Endodermal cell (in vitro differentiated cells): Measurements from ENCODE around the gene ARL8B. TPM values are rescaled to one million over a fixed set of nuclear protein-coding genes. Genes with fewer than 3 reads are reported as not detected.
"Not testable (repeated sequence)": the region's sequence is repeated elsewhere in the genome, so short reads cannot be mapped to it uniquely, and the experiment has no call there.

ENCODE experiments used
- DNase-seq: peaks from one replicate; pipeline ENCODE4 v3.0.0-alpha.2; 2017
- H3K27ac ChIP-seq: 2 replicates; pipeline ENCODE4 v1.5.1; 2013; ENCODE audit warnings: mild to moderate bottlenecking, low read depth, low read length, moderate library complexity
- H3K27me3 ChIP-seq: 2 replicates; pipeline ENCODE4 v1.6.1; 2013; ENCODE audit warnings: mild to moderate bottlenecking, low read length, moderate library complexity; ENCODE audit not compliant: insufficient read depth, control insufficient read depth, poor library complexity, severe bottlenecking
- H3K36me3 ChIP-seq: 2 replicates; pipeline ENCODE4 v1.7.0; 2013; ENCODE audit warnings: mild to moderate bottlenecking, low read length, moderate library complexity; ENCODE audit not compliant: control insufficient read depth, insufficient read depth
- H3K4me1 ChIP-seq: one replicate; pipeline ENCODE4 v1.7.0; 2013; ENCODE audit warnings: low read length; ENCODE audit not compliant: control insufficient read depth, insufficient read depth
- H3K4me3 ChIP-seq: 2 replicates; pipeline ENCODE4 v1.5.1; 2013; ENCODE audit warnings: mild to moderate bottlenecking, low read length, moderate library complexity
- H3K9ac ChIP-seq: 2 replicates; pipeline ENCODE4 v1.6.1; 2013; ENCODE audit warnings: mild to moderate bottlenecking, low read length, moderate library complexity; ENCODE audit not compliant: poor library complexity, severe bottlenecking; ENCODE audit errors: extremely low read depth
- H3K9me3 ChIP-seq: 2 replicates; pipeline ENCODE4 v1.6.1; 2013; ENCODE audit warnings: mild to moderate bottlenecking, low read length, moderate library complexity; ENCODE audit not compliant: control insufficient read depth
- H3K27ac Mint-ChIP-seq: 2 replicates; pipeline ENCODE4 v1.8.0; 2020; ENCODE audit warnings: mixed read lengths
- H3K27me3 Mint-ChIP-seq: 2 replicates; pipeline ENCODE4 v1.8.0; 2021; ENCODE audit warnings: mild to moderate bottlenecking, mixed read lengths; ENCODE audit not compliant: insufficient read depth
- H3K36me3 Mint-ChIP-seq: 2 replicates; pipeline ENCODE4 v1.8.0; 2020; ENCODE audit warnings: low read depth, mixed read lengths
- H3K4me1 Mint-ChIP-seq: 2 replicates; pipeline ENCODE4 v1.8.0; 2020; ENCODE audit warnings: mixed read lengths
- H3K4me3 Mint-ChIP-seq: 2 replicates; pipeline ENCODE4 v1.8.0; 2020; ENCODE audit warnings: mild to moderate bottlenecking, moderate library complexity, mixed read lengths
- H3K9me3 Mint-ChIP-seq: 2 replicates; pipeline ENCODE4 v1.8.0; 2020; ENCODE audit warnings: mild to moderate bottlenecking, mixed read lengths
- whole genome bisulfite sequencing, 2 experiments: methylation state at CpG; one replicate each; pipeline versions ENCODE4 v1.1.5 to v1.1.7; 2013; ENCODE audit warnings: missing lambda C conversion rate in 2 of 2, mixed read lengths in 1 of 2; ENCODE audit not compliant: insufficient coverage in 1 of 2, insufficient read length in 1 of 2; 5-methylcytosine and 5-hydroxymethylcytosine counted together
- total RNA-seq, 2 donors: library from RNA; stranded (reverse); fragmentation: NEBNext Ultra II Directional in 1 of 2; extraction: Animal tissue kit (Norgen Biotek cat#: 25700) in 1 of 2; gene quantifications; 2 replicates in 1 of 2; 3 replicates in 1 of 2; pipeline ENCODE4 v1.2.1, GENCODE V29; 2021
- TF ChIP-seq, protein P1 (sequence below): fragments of 200-600 bp; sonication (generic); conservative IDR thresholded peaks from 2 replicates; pipeline ENCODE4 v1.5.0; 2021; ENCODE audit warnings: antibody characterized with exemption, mild to moderate bottlenecking

ARL8B gene
- total RNA-seq, 2 donors from 2014 or later: 31.2 to 37.3 TPM

DNA sequence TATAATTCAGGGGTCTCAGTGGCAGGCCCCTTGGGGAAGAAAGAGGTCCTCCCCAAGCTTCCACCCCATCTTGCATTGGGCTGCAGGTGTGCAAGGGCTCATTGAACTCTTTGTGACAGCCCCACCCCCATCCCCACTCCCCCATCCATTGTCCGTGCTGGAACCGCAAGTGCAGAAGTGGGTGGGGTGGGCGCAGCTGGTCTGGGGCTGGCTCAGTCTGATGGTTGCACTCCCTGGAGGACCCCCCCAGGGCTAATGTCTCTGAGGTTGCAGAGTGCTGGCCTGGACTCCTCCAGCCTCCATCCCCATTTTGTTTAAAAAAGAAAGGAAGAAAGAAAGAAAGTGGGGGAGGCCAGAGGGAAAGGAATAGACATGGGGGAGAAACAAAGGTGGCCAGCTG, 42.3 kb upstream of the ARL8B start:
- Mint-ChIP-seq H3K9me3 (no peaks in the 10 kb centered on the region), H3K36me3 (no peaks in the 10 kb centered on the region), H3K27ac (no peak overlapping the region), H3K27me3 (peaks cover 18% of the 10 kb centered on the region), H3K4me1 (peaks cover 15% of the 10 kb centered on the region), H3K4me3 (no peak overlapping the region)
- 96% methylated on average over 3 of the region's 3 CpGs; no CpG with 5 or more reads in 1 of the 2 experiments for whole genome bisulfite sequencing, 2 experiments
- TF ChIP-seq, protein P1, sequence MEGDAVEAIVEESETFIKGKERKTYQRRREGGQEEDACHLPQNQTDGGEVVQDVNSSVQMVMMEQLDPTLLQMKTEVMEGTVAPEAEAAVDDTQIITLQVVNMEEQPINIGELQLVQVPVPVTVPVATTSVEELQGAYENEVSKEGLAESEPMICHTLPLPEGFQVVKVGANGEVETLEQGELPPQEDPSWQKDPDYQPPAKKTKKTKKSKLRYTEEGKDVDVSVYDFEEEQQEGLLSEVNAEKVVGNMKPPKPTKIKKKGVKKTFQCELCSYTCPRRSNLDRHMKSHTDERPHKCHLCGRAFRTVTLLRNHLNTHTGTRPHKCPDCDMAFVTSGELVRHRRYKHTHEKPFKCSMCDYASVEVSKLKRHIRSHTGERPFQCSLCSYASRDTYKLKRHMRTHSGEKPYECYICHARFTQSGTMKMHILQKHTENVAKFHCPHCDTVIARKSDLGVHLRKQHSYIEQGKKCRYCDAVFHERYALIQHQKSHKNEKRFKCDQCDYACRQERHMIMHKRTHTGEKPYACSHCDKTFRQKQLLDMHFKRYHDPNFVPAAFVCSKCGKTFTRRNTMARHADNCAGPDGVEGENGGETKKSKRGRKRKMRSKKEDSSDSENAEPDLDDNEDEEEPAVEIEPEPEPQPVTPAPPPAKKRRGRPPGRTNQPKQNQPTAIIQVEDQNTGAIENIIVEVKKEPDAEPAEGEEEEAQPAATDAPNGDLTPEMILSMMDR: no peak
- Histone ChIP-seq H3K9ac (no peak overlapping the region), H3K4me1 (peaks cover 3% of the 10 kb centered on the region), H3K9me3 (no peaks in the 10 kb centered on the region), H3K27ac (no peak overlapping the region), H3K4me3 (no peak overlapping the region), H3K36me3 (no peaks in the 10 kb centered on the region), H3K27me3 (no peaks in the 10 kb centered on the region)
- DNase-seq: no peak

DNA sequence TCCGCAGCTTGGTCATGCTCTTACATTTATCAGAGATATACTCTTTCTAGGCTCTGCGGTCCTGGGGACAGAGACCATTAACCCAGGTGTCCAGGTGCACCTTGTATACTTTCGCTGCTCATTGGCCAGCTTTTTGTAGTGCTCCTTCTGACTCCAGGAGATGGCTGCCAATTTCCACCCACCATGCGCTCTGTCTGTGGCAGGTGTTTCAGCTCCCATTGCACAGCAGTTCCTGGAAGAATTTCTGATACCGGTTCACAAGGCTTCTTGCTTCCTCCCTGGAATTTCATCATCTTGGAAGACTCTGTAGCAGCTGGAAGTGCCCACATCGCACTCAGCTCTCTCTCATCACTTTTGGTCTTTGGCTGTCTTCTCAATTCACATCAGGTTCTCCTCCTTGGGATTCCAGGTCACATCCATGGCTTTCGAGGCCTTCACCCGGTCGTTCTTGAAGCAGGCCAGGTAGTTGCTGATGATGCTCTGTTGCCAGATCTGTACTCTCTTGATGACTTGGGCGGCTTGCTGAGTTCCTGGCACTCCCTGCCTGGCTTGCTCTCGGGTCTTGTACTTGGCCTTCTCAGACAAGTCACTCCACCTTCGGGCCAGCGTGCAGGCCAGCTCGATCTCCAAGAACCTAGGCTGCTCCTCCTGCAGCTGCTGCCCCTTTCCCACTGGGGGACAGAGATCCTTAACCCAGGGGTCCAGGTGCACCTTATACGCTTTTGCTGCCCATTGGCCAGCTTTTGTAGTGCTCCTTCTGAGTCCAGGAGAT, 41.1 kb upstream of the ARL8B start:
- DNase-seq: no peak
- no peaks in the 10 kb centered on the region for H3K27me3 ChIP-seq
- TF ChIP-seq, protein P1: no peak
- no peaks in the 10 kb centered on the region for H3K9me3 ChIP-seq
- no peak overlapping the region for H3K9ac ChIP-seq
- H3K36me3 ChIP-seq: no peaks in the 10 kb centered on the region
- Mint-ChIP-seq H3K4me1 (peaks cover 15% of the 10 kb centered on the region), H3K4me3 (no peak overlapping the region), H3K27ac (no peak overlapping the region), H3K27me3 (peaks cover 18% of the 10 kb centered on the region), H3K36me3 (no peaks in the 10 kb centered on the region), H3K9me3 (no peaks in the 10 kb centered on the region)
- 90 to 94% methylated on average over 13 to 15 of the region's 15 CpGs for WGBS, 2 experiments
- no peak overlapping the region for H3K27ac ChIP-seq
- H3K4me1 ChIP-seq: peaks cover 3% of the 10 kb centered on the region
- no peak overlapping the region for H3K4me3 ChIP-seq

DNA sequence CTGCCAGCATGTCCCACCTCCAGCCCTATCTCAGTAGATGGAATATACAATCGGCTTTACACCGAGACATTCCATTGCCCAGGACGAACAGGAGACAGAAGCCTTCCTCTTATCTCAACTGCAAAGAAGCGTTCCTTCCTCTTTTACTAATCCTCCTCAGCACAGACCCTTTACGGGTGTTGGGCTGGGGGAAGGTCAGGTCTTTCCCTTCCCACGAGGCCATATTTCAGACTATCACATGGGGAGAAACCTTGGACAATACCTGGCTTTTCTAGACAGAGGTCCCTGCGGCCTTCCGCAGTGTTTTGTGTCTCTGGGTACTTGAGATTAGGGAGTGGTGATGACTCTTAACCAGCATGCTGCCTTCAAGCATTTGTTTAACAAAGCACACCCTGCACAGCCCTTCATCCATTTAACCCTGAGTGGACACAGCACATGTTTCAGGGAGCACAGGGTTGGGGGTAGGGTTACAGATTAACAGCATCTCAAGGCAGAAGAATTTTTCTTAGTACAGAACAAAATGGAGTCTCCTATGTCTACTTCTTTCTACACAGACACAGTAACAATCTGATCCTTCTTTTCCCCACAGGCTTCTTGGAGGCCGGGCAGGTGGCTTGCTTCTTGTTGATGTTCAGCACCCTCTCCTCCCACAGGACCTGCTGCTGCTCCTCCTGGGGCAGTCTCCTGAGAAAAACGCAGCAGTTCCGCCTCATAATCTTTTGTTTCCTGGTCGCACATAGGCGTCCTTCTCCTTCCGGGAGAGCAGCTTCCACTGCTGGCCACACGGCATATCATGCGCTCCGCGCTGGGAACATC, 39.9 kb upstream of the ARL8B start:
- H3K27me3 ChIP-seq, H3K9ac ChIP-seq, H3K36me3 ChIP-seq, H3K9me3 Mint-ChIP-seq, H3K9me3 ChIP-seq, H3K4me3 ChIP-seq, DNase-seq, H3K4me1 ChIP-seq, H3K36me3 Mint-ChIP-seq, H3K4me3 Mint-ChIP-seq, H3K27ac ChIP-seq: not testable (repeated sequence)
- Mint-ChIP-seq H3K4me1 (peaks cover 15% of the 10 kb centered on the region), H3K27ac (peak overlapping the region; percentile 29), H3K27me3 (peaks cover 18% of the 10 kb centered on the region)
- WGBS, 2 experiments: 91 to 94% methylated on average over 12 to 13 of the region's 18 CpGs
